ENCODE data around the gene GASK1A.

GRCh38 chr3:43077707-43078106 lies 98.6 kb downstream of the GASK1A start:
- TF ChIP-seq, protein P1, sequence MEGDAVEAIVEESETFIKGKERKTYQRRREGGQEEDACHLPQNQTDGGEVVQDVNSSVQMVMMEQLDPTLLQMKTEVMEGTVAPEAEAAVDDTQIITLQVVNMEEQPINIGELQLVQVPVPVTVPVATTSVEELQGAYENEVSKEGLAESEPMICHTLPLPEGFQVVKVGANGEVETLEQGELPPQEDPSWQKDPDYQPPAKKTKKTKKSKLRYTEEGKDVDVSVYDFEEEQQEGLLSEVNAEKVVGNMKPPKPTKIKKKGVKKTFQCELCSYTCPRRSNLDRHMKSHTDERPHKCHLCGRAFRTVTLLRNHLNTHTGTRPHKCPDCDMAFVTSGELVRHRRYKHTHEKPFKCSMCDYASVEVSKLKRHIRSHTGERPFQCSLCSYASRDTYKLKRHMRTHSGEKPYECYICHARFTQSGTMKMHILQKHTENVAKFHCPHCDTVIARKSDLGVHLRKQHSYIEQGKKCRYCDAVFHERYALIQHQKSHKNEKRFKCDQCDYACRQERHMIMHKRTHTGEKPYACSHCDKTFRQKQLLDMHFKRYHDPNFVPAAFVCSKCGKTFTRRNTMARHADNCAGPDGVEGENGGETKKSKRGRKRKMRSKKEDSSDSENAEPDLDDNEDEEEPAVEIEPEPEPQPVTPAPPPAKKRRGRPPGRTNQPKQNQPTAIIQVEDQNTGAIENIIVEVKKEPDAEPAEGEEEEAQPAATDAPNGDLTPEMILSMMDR (IDR thresholded peaks at IDR 0.05), result no peak
- TF ChIP-seq POLR2A (IDR thresholded peaks at IDR 0.05), result no peak

Measured in sigmoid colon (tissue), 3 donors.